NCI-H460 (cell line): ENCODE results near the gene SPSB2. TPM values are rescaled to one million over a fixed set of nuclear protein-coding genes. Genes with fewer than 3 reads are reported as not detected.
A peak's percentile ranks its signal among the peaks of the same experiment; 100 is the strongest.

Experiments
- DNase-seq: peaks from one replicate; pipeline ENCODE4 v3.0.0-alpha.2; 2016; ENCODE audit warnings: low read depth; ENCODE audit errors: extremely low read depth
- total RNA-seq: library from RNA; depleted of rRNA; stranded (reverse); fragments of >200 nt; shearing (Covaris generic); gene quantifications from 2 replicates; pipeline ENCODE4 v1.2.3, GENCODE V29; 2014

Gene SPSB2
- total RNA-seq, 1 experiment from 2014 or later = 8.1 TPM

DNA sequence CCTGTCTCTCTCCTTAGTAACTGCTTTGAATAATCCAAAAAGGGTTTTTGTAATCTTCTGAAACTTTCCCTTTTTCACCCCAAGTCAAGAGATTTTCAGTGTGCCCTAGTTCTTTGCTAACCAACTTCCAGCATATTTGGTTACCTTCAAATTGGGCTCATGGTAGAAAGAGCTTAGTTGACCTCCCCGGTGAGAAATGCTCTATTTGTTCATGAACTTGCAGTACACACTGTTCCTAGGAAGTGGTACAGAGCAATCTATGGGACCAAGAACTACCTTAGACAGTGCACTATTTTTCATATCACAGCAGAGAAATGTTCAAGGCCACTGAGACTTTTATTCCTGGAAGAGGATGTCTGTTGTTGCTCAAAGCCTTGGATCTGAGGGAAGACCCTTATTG is 19.5 kb downstream of the SPSB2 start:
- DNase-seq = no peak

GRCh38 chr12:6852651-6853354 is 20.3 kb downstream of the SPSB2 start:
- DNase-seq = no peak

- peak; percentile 98 for DNase-seq
These were observed 21.0 kb downstream of the SPSB2 start, which contains the start of gene USP5 for GRCh38 chr12:6851921-6852650. TSS of gene USP5 (plus strand) at chr12:6852150. CDS start at chr12:6852180, 30 bp downstream.

DNA sequence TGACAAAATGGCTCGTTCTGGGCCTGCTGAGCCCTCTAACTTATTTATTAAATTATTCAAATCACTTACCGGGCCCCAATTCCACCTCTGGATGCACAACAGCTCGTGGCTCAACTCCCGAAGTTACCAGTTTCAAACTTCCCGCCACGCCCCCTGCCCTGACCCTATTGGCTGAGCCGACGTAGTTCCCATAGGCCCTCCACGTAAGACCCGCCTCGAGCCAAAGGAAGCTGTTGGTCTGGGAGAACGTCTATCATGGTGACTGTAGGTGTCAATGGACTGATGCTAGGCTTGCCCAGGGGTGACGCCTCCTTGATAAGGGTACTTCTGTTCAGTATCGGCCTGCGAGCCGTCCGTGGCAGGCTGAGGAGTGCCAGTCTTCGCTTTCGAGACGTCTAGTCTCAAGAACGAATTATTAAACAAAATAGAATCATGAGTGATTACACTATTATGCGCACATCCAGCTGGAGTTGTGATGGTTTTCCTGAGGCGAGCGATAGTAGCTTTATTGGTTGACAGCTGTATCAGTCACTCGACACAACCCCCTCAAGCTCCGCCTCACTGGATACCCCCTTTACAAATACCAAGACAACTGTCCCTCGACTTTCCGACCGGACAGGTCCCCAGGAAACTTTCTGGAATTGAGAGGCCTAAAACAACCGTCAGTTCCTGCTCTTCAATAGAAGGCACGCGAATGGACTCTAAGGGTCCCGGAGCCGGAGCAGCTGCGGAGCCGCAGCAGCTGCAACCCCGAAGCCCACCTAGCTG is 21.8 kb downstream of the SPSB2 start, which contains the start of gene CDCA3:
TSS of gene CDCA3 (minus strand) at position 134 of the 768 bp plus-strand sequence. CDS start 334 bp downstream, outside the sequence.
- peak; percentile 98 for DNase-seq

DNA sequence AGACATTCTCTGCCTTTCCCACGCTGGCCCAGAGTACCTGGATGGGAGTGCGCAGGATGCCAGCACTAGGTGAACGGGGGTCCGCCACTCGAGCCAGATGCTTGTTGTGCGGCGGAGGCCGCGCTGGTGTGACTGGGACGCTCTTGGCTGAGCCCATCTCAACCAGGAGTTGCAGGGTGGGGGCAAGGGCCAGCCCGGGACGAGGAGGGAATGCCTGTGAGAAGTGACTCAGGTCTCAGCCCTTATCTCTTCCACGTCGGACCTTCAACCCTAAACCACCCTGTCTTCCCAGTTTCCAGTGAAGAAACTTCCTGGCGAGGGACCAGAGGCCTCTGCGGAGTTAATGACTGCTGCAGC is 22.3 kb downstream of the SPSB2 start:
- DNase-seq = no peak

- no peak for DNase-seq
These were observed 23.0 kb downstream of the SPSB2 start for GRCh38 chr12:6849976-6850560.

DNA sequence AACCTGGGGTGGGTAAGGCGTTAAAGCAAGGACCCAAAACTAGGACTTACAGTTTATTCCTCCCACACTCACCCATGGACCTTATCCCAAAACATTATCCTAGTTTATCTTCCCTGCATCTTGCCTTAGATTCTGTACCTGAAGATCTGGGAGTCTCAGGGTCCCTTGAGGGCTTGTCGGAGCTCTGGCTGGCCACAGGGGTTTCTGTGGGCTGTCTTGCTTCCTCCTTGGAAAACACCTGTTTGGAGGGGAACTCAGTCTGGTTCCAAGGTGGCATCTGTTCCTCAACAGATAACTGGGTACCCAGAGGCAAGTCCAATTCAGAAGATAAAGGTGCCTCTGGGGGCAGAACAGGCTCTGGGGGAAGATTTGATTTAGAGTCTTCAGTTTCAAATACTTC is 23.7 kb downstream of the SPSB2 start:
- no peak for DNase-seq

DNA sequence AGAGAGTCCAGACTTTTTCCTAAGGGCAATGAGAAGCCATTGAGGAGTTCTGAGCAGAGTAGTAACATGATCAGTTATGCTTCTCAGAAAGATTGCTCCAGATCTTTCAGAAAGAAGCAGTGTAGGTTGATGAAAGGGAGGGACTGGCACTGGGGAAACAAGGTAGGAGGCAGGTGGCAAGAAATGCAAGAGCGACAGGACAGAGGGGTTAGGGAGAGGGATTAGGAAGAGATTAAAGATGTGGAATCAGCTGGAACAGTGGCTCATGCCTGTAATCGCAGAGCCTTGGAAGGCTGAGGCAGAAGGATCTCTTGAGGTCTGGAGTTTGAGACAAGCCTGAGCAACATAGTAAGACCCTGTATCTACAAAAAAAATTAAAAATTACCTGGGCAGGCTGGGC is 25.4 kb downstream of the SPSB2 start:
- DNase-seq = no peak

DNA sequence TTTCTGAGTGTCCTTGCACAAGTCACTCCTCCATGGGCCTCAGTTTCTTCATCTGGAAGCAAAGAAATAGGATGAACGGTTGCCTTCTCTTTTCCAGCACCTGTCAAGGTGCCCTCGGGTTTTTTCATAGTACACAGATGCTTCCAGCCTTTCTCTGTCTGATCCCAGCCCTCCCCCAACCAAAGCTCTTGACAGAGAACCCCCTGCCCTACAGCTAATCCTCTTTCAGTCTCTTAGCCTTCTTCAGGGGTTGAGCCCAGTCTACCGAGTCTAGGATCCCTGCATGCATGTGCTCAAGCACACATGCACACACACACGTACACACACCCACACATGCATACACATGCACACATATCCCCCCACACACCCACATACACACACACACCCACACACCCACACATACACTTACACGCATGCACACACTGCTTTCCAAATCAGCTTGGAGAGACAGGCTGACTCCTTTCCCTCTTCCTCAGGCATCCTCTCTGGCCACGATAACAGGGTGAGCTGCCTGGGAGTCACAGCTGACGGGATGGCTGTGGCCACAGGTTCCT is 26.7 kb downstream of the SPSB2 start:
- no peak for DNase-seq

DNA sequence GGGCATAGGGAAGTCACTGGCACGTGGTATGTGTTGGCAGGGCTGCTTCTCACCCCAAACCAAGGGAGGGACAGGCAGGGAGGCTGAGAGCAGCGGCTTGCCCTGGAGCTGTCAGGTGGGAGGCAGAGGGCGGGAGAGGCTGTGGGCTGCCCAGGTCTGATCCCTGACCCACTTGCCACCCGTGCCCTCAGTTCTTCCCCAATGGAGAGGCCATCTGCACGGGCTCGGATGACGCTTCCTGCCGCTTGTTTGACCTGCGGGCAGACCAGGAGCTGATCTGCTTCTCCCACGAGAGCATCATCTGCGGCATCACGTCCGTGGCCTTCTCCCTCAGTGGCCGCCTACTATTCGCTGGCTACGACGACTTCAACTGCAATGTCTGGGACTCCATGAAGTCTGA is 27.7 kb downstream of the SPSB2 start:
- no peak for DNase-seq

DNA sequence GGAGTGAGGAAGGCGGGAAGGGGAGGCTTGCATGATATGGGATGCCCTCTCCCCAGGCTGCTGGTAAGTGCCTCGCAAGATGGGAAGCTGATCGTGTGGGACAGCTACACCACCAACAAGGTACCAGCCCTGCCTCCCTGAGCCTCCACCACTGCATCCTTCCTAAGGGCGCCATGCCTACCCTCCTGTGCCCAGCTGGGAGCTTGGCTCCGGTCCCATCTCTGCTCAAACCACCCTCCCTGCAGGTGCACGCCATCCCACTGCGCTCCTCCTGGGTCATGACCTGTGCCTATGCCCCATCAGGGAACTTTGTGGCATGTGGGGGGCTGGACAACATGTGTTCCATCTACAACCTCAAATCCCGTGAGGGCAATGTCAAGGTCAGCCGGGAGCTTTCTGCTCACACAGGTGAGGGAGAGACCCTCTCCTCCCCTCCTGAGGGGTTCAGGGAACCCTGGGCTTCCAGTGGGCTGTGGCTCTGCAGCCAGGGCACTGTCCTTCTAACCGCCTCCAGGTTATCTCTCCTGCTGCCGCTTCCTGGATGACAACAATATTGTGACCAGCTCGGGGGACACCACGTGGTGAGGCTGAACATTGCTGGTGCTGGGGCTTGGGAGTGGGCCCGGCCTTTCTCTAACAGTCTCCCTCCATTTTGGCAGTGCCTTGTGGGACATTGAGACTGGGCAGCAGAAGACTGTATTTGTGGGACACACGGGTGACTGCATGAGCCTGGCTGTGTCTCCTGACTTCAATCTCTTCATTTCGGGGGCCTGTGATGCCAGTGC is 29.8 kb downstream of the SPSB2 start:
- no peak for DNase-seq

GRCh38 chr12:6842075-6842474 is 31.0 kb downstream of the SPSB2 start:
- no peak for DNase-seq

DNA sequence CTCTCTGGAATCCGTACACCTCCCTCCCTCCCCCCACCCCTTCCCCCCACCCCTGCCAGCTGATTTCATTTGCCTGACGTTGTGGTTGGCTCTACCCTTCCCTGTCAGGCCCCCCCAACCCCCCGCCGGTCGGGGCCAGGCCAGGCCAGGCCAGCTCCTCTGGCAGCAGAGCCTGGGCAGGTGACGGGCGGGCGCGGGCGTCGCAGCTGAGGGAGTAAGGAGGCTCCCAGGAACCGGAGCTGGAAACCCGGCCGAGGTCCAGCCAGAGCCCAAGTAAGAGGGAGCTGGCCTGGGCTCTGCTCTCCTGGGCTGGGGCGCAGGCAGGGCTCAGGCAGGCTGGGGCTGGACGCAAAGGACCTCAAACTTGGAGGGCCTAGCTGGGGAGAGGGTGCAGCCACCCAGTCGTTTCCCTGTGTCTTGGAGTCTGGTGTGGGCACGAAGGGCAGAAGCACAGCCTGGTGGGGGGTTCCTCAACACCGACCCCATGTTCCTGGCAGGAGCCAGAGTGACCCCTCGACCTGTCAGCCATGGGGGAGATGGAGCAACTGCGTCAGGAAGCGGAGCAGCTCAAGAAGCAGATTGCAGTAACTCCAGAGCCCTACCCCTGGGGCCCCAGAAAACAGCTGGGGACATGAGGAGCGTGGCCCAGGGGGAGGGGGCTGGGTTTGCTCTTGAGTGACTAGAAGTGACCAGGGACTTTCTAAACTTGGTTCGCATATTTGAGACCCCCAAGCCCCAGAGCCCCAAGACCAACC is 32.2 kb downstream of the SPSB2 start, which contains the start of gene GNB3:
TSS of gene GNB3 (plus strand) at position 165 of the 755 bp plus-strand sequence. CDS start at position 528, 363 bp downstream.
- DNase-seq = no peak

DNA sequence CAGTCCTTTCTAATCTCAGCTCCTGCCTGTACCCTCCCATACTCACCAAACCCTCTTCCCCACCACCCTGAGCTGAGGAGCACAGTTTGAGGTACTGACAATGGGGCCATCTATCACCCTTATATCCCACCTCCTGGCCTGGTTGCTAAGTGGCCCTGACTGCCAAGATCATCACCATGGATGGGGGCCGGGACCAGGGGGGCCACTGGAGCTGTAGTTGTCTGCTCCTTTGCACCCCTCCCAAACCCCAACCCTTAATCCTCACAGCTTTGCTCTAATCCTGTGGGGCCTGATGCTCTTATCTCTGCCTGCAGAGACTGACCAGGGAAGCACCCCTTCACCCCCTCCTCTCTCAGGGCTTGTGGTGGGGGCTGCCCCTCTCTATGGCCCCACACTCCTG is 32.8 kb downstream of the SPSB2 start:
- no peak for DNase-seq

- no peak for DNase-seq
These were observed 33.5 kb downstream of the SPSB2 start for GRCh38 chr12:6839482-6840201.

DNA sequence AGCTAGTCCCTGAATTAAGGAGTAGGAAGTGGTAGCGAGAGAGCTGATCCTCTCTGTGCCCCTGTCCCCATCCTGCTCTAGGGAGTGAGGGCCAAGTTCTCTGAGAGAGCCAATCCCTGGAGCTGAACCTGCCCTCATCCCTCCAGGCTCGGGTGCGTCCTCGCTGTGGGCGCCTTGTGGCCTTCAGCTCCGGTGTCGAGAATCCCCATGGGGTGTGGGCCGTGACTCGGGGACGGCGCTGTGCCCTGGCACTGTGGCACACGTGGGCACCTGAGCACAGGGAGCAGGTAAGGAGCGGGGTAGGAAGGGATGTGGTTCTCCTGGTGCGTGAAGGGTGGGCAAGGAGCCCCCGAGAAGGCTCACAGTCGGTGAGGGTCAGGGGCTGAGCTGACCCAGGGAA is 34.2 kb downstream of the SPSB2 start:
- DNase-seq = no peak

DNA sequence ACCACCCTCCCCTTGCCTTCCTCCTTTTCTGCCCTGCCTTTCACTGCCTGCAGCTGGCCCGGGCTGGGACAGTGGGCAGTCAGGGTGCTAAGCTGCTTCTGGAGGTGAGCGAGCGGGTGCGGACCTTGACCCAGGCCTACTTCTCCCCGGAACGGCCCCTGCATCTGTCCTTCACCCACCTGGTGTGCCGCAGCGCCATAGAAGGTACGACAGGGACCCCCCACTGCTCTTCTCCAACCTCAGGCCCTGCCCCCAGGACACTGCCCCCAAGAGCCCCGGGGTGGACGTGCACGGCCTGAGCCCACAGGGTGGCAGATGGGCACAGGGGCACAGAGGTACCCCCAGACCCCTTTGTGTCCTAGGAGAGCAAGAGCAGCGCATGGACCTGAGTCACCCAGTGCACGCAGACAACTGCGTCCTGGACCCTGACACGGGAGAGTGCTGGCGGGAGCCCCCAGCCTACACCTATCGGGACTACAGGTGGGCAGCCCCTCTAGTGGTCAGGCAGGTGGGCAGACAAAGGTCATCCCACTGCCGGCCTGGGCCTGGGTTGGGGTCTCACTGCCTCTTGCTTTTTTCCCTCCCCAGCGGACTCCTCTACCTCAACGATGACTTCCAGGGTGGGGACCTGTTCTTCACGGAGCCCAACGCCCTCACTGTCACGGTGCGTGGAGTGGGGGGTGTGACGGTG is 35.6 kb downstream of the SPSB2 start:
- DNase-seq = no peak

- no peak for DNase-seq
These were observed 36.3 kb downstream of the SPSB2 start for GRCh38 chr12:6836851-6837250.
